Smooth muscle cell (in vitro differentiated cells): ENCODE measurements around the gene NUB1. TPM values are rescaled to one million over a fixed set of nuclear protein-coding genes. Genes with fewer than 3 reads are reported as not detected.
A peak's percentile ranks its signal among the peaks of the same experiment; 100 is the strongest.

Source experiments
- DNase-seq: peaks from one replicate; lab custom pipeline; 2025; ENCODE audit not compliant: unreplicated experiment; lab: John Stamatoyannopoulos, UW
- H2AFZ ChIP-seq: fragments of 200-600 bp; sonication (generic); 2 replicates; pipeline ENCODE4 v1.6.0; 2016; ENCODE audit warnings: antibody characterized with exemption, low read depth, mild to moderate bottlenecking
- H3F3A ChIP-seq: fragments of 200-600 bp; sonication (generic); 2 replicates; pipeline ENCODE4 v1.6.0; 2017; ENCODE audit warnings: antibody characterized with exemption, low read depth
- H3K27ac ChIP-seq: fragments of 200-600 bp; sonication (generic); 2 replicates; pipeline ENCODE4 v1.5.1; 2016; ENCODE audit warnings: low read depth, mild to moderate bottlenecking
- H3K27me3 ChIP-seq: fragments of 200-600 bp; sonication (generic); 2 replicates; pipeline ENCODE4 v1.6.1; 2016; ENCODE audit warnings: low read depth, mild to moderate bottlenecking
- H3K36me3 ChIP-seq: fragments of 200-600 bp; sonication (generic); 2 replicates; pipeline ENCODE4 v1.5.1; 2016; ENCODE audit warnings: low read depth
- H3K4me1 ChIP-seq: fragments of 200-600 bp; sonication (generic); 2 replicates; pipeline ENCODE4 v1.5.1; 2016; ENCODE audit warnings: low read depth
- H3K4me2 ChIP-seq: fragments of 200-600 bp; sonication (generic); 2 replicates; pipeline ENCODE4 v1.6.0; 2016; ENCODE audit warnings: mild to moderate bottlenecking
- H3K4me3 ChIP-seq: fragments of 200-600 bp; sonication (generic); 2 replicates; pipeline ENCODE4 v1.5.1; 2016; ENCODE audit warnings: mild to moderate bottlenecking
- H3K79me2 ChIP-seq: fragments of 200-600 bp; sonication (generic); 2 replicates; pipeline ENCODE4 v1.6.0; 2016; ENCODE audit warnings: low read depth, mild to moderate bottlenecking
- H3K9ac ChIP-seq: fragments of 200-600 bp; sonication (generic); 2 replicates; pipeline ENCODE4 v1.6.0; 2016; ENCODE audit warnings: low read depth
- H3K9me3 ChIP-seq: fragments of 200-600 bp; sonication (generic); replicated peaks from 2 replicates; pipeline ENCODE4 v1.5.1; 2016; ENCODE audit warnings: low read depth
- H4K20me1 ChIP-seq: fragments of 200-600 bp; sonication (generic); 2 replicates; pipeline ENCODE4 v1.6.0; 2016; ENCODE audit warnings: low read depth
- CTCF ChIP-seq: fragments of 200-600 bp; sonication (generic); IDR thresholded peaks from 2 replicates; pipeline ENCODE4 v1.5.1; 2017; ENCODE audit warnings: borderline replicate concordance, mild to moderate bottlenecking, antibody characterized with exemption; ENCODE audit not compliant: insufficient read depth, poor library complexity, severe bottlenecking
- WGBS: methylation state at CpG from one replicate; pipeline ENCODE4 v1.1.7; 2016; ENCODE audit warnings: low lambda C conversion rate; 5-methylcytosine and 5-hydroxymethylcytosine counted together
- polyA plus RNA-seq: library from polyadenylated mRNA; unstranded; fragments of >200 nt; fragmentation: Nextera tagmentation; extraction: Ambion mirVana; gene quantifications from 2 replicates; pipeline ENCODE4 v1.2.1, GENCODE V29; 2016
- total RNA-seq: library from RNA; depleted of rRNA; stranded (reverse); fragments of >200 nt; gene quantifications from 2 replicates; pipeline ENCODE4 v1.2.3, GENCODE V29; 2014

Gene NUB1
- total and polyA plus RNA-seq, 2 experiments from 2014 or later, result 28.5 to 36.9 TPM

GRCh38 chr7:151315038-151315655 is 26.5 kb upstream of the NUB1 start:
- H3K27ac ChIP-seq, result no peak overlapping the region
- no peaks in the 10 kb centered on the region for H4K20me1 ChIP-seq
- H3F3A ChIP-seq, result peaks cover 3% of the 10 kb centered on the region
- no peak overlapping the region for H2AFZ ChIP-seq
- H3K4me1 ChIP-seq, result no peaks in the 10 kb centered on the region
- H3K27me3 ChIP-seq, result no peaks in the 10 kb centered on the region
- peak; percentile 86 for TF ChIP-seq CTCF
- no peak overlapping the region for H3K4me3 ChIP-seq
- 34% methylated on average over 11 of the region's 13 CpGs for WGBS
- no peaks in the 10 kb centered on the region for H3K36me3 ChIP-seq
- no peak overlapping the region for H3K4me2 ChIP-seq
- no peaks in the 10 kb centered on the region for H3K79me2 ChIP-seq
- peak; percentile 13 for DNase-seq
- H3K9me3 ChIP-seq, result no peaks in the 10 kb centered on the region
- no peak overlapping the region for H3K9ac ChIP-seq

- no peak for DNase-seq
- H3K4me1 ChIP-seq, result no peaks in the 10 kb centered on the region
- H3K36me3 ChIP-seq, result no peaks in the 10 kb centered on the region
- H3K4me3 ChIP-seq, result no peak overlapping the region
- H3K4me2 ChIP-seq, result no peak overlapping the region
- WGBS, result 91% methylated on average over 11 of the region's 11 CpGs
- H3F3A ChIP-seq, result no peaks in the 10 kb centered on the region
- H2AFZ ChIP-seq, result no peak overlapping the region
- no peaks in the 10 kb centered on the region for H3K79me2 ChIP-seq
- H3K27me3 ChIP-seq, result no peaks in the 10 kb centered on the region
- no peaks in the 10 kb centered on the region for H3K9me3 ChIP-seq
- TF ChIP-seq CTCF, result no peak
- no peak overlapping the region for H3K9ac ChIP-seq
- no peak overlapping the region for H3K27ac ChIP-seq
- H4K20me1 ChIP-seq, result no peaks in the 10 kb centered on the region
Observed at GRCh38 chr7:151316896-151317295, 24.7 kb upstream of the NUB1 start.

GRCh38 chr7:151317936-151318335 is 23.7 kb upstream of the NUB1 start:
- Histone ChIP-seq H3K4me2 (no peak overlapping the region), H3K9me3 (no peaks in the 10 kb centered on the region), H3F3A (no peaks in the 10 kb centered on the region), H3K27ac (no peak overlapping the region), H3K27me3 (no peaks in the 10 kb centered on the region), H3K9ac (no peak overlapping the region), H3K4me3 (no peak overlapping the region), H4K20me1 (no peaks in the 10 kb centered on the region), H3K79me2 (no peaks in the 10 kb centered on the region), H3K4me1 (no peaks in the 10 kb centered on the region), H3K36me3 (no peaks in the 10 kb centered on the region), H2AFZ (no peak overlapping the region)
- TF ChIP-seq CTCF, result no peak
- WGBS, result 93% methylated on average over 4 of the region's 4 CpGs
- no peak for DNase-seq

GRCh38 chr7:151319189-151319588 is 22.4 kb upstream of the NUB1 start:
- no peaks in the 10 kb centered on the region for H3K27me3 ChIP-seq
- no peak overlapping the region for H3K9ac ChIP-seq
- TF ChIP-seq CTCF, result no peak
- H3K4me2 ChIP-seq, result no peak overlapping the region
- no peak for DNase-seq
- H4K20me1 ChIP-seq, result no peaks in the 10 kb centered on the region
- no peaks in the 10 kb centered on the region for H3F3A ChIP-seq
- no peaks in the 10 kb centered on the region for H3K4me1 ChIP-seq
- no peaks in the 10 kb centered on the region for H3K9me3 ChIP-seq
- WGBS, result 77% methylated on average over 2 of the region's 2 CpGs
- no peak overlapping the region for H2AFZ ChIP-seq
- H3K4me3 ChIP-seq, result no peak overlapping the region
- no peaks in the 10 kb centered on the region for H3K79me2 ChIP-seq
- no peaks in the 10 kb centered on the region for H3K36me3 ChIP-seq
- no peak overlapping the region for H3K27ac ChIP-seq
